Left lung (tissue), 10 donors: Measurements from ENCODE around the gene AP3S2. TPM values are rescaled to one million over a fixed set of nuclear protein-coding genes. Genes with fewer than 3 reads are reported as not detected.

ENCODE experiments used
- ATAC-seq: fragments of 200-7000 bp; cut with Tn5 transposase; one replicate; pipeline ENCODE4 v1.9.1; 2020; ENCODE audit warnings: moderate library complexity
- DNase-seq, 4 donors: peaks; one replicate each; pipeline ENCODE4 v3.0.0-alpha.2; 2013 to 2020
- H3K27ac ChIP-seq, 2 donors: fragments of 200-600 bp; sonication (generic) in 1 of 2; one replicate each; pipeline versions ENCODE4 v1.5.0 to v1.8.0; 2020 to 2021
- H3K27me3 ChIP-seq, 2 donors: fragments of 200-600 bp; sonication (generic) in 1 of 2; one replicate each; pipeline versions ENCODE4 v1.5.0 to v1.8.0; 2020 to 2021
- H3K36me3 ChIP-seq, 2 donors: fragments of 200-600 bp; sonication (generic) in 1 of 2; one replicate each; pipeline versions ENCODE4 v1.5.0 to v1.8.0; 2020 to 2021
- H3K4me1 ChIP-seq, 2 donors: fragments of 200-600 bp; one replicate each; pipeline ENCODE4 v1.8.0; 2021
- H3K4me3 ChIP-seq, 2 donors: fragments of 200-600 bp; sonication (generic) in 1 of 2; one replicate each; pipeline versions ENCODE4 v1.5.0 to v1.8.0; 2020 to 2021; ENCODE audit warnings: mild to moderate bottlenecking in 1 of 2
- H3K9me3 ChIP-seq, 2 donors: fragments of 200-600 bp; sonication (generic) in 1 of 2; one replicate each; pipeline versions ENCODE4 v1.5.0 to v1.8.0; 2020 to 2021
- CTCF ChIP-seq, 2 donors: fragments of 200-600 bp; sonication (generic) in 1 of 2; IDR thresholded peaks; one replicate each; pipeline versions ENCODE4 v1.5.0 to v1.8.0; 2021; ENCODE audit warnings: antibody characterized with exemption in 2 of 2
- intact Hi-C, 2 donors: fragments of 100-400 bp; cut with DNase I; formaldehyde crosslinking; loops; one replicate each; pipeline versions ENCODE4 v1.11.2 to v1.14.2; 2022
- polyA plus RNA-seq, 6 donors: library from polyadenylated mRNA; unstranded; fragments of 120-200 nt; gene quantifications; one replicate each; pipeline ENCODE4 v1.2.1, GENCODE V29; 2013; ENCODE audit not compliant: insufficient read length in 6 of 6
- total RNA-seq, 2 donors: library from RNA; stranded (reverse); fragmentation: NEBNext Ultra II Directional; extraction: Animal tissue kit (Norgen Biotek cat#: 25700); gene quantifications; one replicate each; pipeline ENCODE4 v1.2.1, GENCODE V29; 2021
- donor health status: DM: no; HTN: yes; CAD: no.
- donor health status: DM: no; HTN: no; CAD: no.

The AP3S2 gene
- total and polyA plus RNA-seq, 8 donors = 27.1 to 39.5 (median 33.7) TPM

DNA sequence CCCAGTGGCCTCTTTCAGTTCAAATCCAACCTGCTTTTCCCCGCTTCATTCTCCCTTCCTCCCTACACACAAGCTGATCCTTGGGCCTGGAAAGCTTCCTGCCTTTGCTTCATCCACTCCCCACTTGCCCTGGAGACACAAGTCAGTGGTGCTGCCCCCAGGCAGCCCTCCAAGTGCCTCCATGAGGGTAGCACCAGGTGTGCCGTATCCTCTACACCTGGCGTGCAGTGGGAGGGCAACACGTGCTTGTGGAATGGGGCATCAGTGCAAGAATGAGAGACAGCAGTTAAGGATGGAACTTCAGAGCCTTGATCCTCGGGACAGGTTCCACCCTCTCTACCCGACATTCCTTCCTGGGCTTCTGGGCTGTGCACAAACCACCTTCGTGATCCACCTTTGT lies 83.0 kb downstream of the AP3S2 start:
- ATAC-seq = no peak
- Histone ChIP-seq H3K9me3 (no peaks in the 10 kb centered on the region), H3K4me3 (no peak overlapping the region), H3K27me3 (peaks cover 14 to 27% of the 10 kb centered on the region in 2 donors), H3K4me1 (peaks cover 0 to 41% of the 10 kb centered on the region in 2 donors), H3K36me3 (peaks cover 0 to 16% of the 10 kb centered on the region in 2 donors), H3K27ac (no peak overlapping the region)
- peak in 1 of 4 donors; percentile 35 for DNase-seq
- intact Hi-C loops = no loop called here
- TF ChIP-seq CTCF (IDR thresholded peaks at IDR 0.05) = no peak

DNA sequence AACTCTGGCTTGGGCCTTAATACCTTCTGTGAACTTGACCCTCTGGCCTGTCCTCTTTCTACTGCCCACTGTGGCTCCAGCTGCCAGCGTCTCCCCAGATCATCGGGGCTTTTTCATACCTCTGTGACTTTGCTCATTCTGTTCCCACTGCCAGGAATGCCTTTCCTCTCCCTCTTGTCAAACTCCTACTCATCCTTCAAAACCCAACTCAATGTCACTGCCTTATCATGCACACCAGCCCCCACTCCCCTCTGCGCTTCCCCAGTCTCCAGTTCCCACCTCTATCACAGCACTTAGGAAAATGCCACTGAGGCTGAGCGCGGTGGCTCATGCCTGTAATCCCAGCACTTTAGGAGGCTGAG lies 84.0 kb downstream of the AP3S2 start:
- DNase-seq = peak in 1 of 4 donors; percentile 25
- intact Hi-C loops = no loop called here
- Histone ChIP-seq H3K4me1 (peaks cover 0 to 39% of the 10 kb centered on the region in 2 donors), H3K27ac (no peak overlapping the region), H3K9me3 (no peaks in the 10 kb centered on the region), H3K4me3 (no peak overlapping the region), H3K36me3 (peaks cover 0 to 27% of the 10 kb centered on the region in 2 donors), H3K27me3 (peaks cover 9 to 16% of the 10 kb centered on the region in 2 donors)
- TF ChIP-seq CTCF (IDR thresholded peaks at IDR 0.05) = no peak
- no peak for ATAC-seq

GRCh38 chr15:89809093-89809786 lies 84.6 kb downstream of the AP3S2 start:
- no peak for TF ChIP-seq CTCF (IDR thresholded peaks at IDR 0.05)
- ATAC-seq (no peak), DNase-seq (peak in 1 of 4 donors; percentile 61)
- intact Hi-C loops = no loop called here
- H3K27me3 ChIP-seq = peaks cover 3 to 11% of the 10 kb centered on the region in 2 donors
- no peak overlapping the region for H3K27ac ChIP-seq
- no peaks in the 10 kb centered on the region for H3K9me3 ChIP-seq
- no peak overlapping the region for H3K4me3 ChIP-seq
- peaks cover 0 to 34% of the 10 kb centered on the region in 2 donors for H3K4me1 ChIP-seq
- peaks cover 0 to 32% of the 10 kb centered on the region in 2 donors for H3K36me3 ChIP-seq

DNA sequence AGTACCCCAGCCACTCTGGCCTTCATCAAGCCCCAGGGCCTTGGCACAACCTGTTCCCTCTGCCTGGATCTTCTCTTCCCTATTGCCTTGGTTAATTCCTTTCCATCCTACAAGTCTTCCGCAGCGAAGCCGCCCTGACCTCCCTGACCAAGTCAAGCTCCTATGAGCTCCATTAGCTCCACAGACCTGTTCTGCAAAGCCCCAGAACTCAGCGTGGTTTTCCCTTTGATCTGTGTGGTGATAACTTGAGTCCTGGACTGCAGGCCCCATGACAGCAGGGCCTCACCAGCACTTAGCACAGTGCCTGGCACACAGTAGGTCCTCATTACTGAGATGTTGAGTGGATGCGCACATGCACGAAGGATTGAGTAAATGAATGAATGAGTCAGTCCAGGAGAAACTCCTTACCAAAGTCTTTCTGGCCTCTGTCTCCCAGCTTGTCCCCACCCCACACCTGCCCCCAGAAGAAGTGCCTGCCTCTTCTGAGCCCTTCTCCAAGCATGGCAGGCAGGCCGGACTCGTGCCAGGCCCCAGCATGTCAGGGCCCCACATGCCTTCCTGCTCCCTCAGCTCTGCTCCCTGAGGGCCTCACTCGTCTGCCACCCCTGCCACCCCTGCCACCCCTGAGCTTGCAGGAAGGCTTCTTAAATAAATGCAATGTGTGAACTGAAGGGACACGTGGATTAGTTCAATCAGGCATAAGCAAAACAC lies 85.5 kb downstream of the AP3S2 start:
- H3K27me3 ChIP-seq = peaks cover 0 to 2% of the 10 kb centered on the region in 2 donors
- ATAC-seq (no peak), DNase-seq (no peak)
- no peak overlapping the region for H3K4me3 ChIP-seq
- H3K4me1 ChIP-seq = peaks cover 0 to 26% of the 10 kb centered on the region in 2 donors
- no peak for TF ChIP-seq CTCF (IDR thresholded peaks at IDR 0.05)
- intact Hi-C loops = no loop called here
- peaks cover 0 to 42% of the 10 kb centered on the region in 2 donors for H3K36me3 ChIP-seq
- no peaks in the 10 kb centered on the region for H3K9me3 ChIP-seq
- H3K27ac ChIP-seq = no peak overlapping the region

DNA sequence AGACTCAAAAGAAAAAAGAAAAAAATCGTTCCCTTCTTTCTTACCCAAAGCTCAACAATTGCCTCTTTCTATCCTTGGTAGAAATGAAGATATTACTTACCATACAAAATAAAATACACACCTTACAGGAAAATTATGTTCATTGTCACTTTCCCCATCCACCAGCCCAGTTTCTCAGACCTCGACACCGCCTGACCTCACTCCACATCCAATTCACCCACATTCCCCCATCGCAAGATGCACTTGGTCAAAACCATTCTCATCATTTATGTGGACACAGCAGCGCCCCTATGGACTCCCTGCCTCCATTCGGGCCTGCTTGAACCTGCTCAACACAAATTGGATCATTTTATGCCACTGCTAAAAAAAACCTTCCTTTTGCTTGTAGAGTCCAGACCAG lies 86.1 kb downstream of the AP3S2 start:
- intact Hi-C loops = no loop called here
- no peaks in the 10 kb centered on the region for H3K9me3 ChIP-seq
- no peaks in the 10 kb centered on the region for H3K27me3 ChIP-seq
- no peak for TF ChIP-seq CTCF (IDR thresholded peaks at IDR 0.05)
- ATAC-seq = no peak
- DNase-seq = no peak
- peaks cover 0 to 20% of the 10 kb centered on the region in 2 donors for H3K4me1 ChIP-seq
- H3K27ac ChIP-seq = no peak overlapping the region
- H3K4me3 ChIP-seq = no peak overlapping the region
- peaks cover 0 to 48% of the 10 kb centered on the region in 2 donors for H3K36me3 ChIP-seq
